Measurements from ENCODE around the gene SLC12A3.
"Not testable (repeated sequence)": the region's sequence is repeated elsewhere in the genome, so short reads cannot be mapped to it uniquely, and the experiment has no call there.

The SLC12A3 gene

DNA sequence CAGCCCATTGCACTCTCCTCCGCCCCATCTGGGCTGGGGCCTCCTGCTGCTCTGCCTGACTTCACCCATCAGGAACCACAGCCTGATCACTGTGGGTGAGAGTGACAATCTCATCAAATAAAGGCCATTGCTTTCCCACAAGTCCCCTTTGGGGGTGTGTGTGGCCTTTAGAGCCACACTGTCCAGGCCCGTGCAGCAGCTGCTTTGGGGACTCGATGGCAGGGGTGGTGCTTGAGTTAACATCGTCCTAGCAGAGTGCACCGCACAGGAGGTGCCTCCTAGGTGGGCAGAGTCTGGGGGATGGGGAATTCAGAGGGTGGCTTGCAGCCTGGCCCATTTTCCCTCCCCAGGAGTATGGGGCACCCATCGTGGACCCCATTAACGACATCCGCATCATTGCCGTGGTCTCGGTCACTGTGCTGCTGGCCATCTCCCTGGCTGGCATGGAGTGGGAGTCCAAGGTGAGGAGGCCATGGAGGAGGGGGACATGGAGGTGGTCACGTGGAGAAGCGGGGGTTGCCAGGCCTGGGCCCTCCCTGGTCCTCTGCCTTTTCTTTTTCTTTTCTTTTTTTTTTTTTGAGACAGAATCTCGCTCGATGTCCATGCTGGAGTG lies 5.4 kb downstream of the SLC12A3 start:
- no peak for DNase-seq

DNA sequence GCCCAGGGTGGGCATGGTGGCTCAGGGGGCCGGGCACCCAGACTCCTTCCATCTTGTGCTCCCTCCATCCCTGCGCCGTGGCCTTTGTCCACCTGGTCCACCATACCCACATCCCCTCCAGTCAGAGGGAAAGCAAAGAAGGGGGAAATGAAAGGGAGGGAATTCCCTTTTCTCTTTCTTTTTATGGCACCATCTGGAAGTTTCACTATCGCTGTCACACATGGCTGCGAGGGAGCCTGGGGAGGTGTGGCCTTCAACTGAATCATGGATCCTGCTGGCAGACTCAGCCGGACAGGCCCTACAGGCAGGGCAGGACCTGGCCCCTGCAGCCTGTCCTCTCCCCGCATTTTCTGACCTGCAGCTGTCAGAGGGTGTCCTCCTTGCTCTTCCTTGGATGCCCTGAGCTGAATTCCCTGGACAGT lies 6.2 kb downstream of the SLC12A3 start:
- DNase-seq, result no peak

DNA sequence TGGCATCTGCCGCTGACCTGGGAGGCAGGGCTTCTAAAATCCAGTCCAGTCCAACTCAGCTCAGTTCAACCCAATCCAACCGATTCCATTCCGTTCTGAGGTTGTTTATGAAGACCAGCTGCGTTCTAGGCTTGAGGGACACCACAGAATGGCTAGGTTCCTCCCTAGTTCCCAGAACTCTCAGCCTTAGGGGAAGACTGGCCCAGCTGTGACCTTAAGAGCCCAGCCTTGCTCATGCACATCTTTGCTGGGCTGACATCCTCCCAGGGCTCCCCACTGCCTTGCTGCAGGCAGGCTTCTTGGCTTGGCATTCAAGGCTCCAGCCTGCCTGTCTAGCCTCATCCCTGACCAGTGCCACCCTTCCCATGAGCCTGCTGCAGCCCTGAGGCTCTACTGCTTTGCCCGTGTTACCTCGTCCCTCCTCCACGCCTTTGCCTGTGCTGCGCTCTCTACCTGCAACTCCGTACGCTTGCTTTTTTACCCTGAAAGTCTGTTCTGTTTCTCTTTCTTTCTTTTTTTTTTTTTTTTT lies 7.9 kb downstream of the SLC12A3 start:
- DNase-seq, result no peak

GRCh38 chr16:56874800-56875199 lies 9.8 kb downstream of the SLC12A3 start:
- no peak for DNase-seq

DNA sequence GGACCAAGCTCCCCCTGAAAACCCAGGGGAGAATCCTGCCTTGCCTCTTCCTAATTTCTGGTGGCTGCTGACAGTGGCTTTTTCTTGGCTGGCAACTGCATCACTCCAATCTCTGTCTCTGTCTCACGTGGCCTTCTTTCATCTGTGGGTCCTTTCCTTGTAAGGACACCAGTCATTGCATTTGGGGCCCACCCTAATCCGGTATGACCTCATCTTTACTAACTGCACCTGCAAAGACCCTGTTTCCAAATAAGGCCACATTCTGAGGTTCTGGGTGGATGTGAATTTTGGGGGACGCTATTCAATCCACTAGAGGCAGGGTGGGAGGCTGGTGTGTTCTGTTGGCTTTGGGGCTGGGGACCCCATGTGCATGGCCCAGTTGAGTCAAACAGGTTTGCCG lies 11.0 kb downstream of the SLC12A3 start:
- DNase-seq, result no peak

DNA sequence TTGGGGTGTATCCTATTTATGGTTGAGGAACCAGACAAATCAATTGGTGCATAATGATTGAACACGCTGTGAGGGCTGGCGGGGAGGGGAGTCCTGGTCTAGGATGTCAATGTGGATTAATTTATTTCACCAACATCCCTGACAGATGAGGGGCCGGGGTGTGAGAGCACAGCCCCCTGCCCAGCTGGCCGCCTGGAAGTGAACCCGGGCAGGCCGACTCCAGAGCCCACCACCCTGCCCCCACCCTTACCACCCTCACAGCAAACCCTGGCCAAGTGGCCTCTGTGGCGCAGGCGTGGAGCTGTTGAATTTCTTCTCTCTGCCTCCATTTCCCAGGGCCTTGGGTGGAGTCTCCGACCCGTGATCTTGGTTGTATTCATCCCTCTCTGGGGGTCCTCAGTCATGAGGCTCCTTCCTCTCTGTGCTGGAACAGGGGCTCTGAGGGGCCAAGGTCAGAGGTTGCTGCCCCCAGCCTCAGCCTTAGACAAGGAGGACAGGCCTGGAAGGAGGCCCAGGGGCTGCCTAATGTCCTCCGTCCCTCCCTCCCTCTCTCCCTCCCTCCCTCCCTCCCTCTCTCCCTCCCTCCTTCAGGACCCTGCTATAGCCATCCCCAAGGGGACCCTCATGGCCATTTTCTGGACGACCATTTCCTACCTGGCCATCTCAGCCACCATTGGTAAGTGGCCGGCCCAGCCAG lies 12.6 kb downstream of the SLC12A3 start:
- DNase-seq, result no peak

DNA sequence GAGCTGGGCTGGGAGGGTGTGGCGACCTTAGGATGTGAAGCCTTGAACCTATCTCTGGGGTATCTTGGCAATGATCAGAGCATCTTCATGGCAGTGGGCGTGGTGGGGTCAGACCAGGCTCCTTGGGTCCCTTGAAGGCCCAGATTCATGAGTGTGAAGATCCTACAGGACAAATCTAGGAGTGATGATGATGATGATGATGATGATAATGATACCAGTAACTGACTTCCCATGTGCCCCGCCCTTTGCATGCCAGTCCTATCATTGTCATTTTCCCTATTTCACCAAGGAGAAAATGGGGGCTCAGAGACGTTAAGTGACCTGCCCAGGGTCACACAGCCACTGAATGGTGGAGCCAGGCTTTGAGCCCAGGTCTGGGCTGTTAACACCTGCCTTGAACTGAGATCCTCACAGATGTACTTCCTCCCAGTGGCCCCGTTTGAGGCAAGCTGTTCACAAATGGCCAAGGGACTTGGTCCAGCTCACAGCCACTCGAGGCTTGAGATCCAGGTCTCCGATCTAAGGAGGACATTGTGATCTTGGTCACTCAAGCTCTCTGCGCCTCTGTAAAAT lies 13.4 kb downstream of the SLC12A3 start:
- no peak for DNase-seq

GRCh38 chr16:56879276-56879675 lies 14.3 kb downstream of the SLC12A3 start:
- no peak for DNase-seq

GRCh38 chr16:56880176-56880575 lies 15.2 kb downstream of the SLC12A3 start:
- no peak for DNase-seq

DNA sequence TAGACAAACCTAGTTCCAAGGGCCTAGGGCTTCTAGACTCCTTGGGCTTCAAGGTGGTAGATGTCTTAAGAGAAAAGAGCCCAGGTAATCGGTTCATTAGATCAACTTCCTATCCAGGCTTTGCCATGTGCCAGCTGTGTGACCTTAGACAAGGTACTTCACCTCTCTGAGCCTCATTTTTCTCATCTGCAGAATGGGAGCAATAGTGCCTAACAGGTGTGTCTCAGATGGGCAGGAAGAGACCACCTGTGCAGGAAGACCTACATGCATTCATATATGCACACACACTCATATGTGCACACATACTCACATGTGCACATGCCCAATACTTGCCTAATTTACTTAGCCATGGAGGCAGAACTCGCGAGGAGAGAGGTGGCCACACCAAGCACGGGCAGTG lies 15.7 kb downstream of the SLC12A3 start:
- no peak for DNase-seq

- no peak for DNase-seq
These were observed 17.2 kb downstream of the SLC12A3 start for GRCh38 chr16:56882077-56882800.

DNA sequence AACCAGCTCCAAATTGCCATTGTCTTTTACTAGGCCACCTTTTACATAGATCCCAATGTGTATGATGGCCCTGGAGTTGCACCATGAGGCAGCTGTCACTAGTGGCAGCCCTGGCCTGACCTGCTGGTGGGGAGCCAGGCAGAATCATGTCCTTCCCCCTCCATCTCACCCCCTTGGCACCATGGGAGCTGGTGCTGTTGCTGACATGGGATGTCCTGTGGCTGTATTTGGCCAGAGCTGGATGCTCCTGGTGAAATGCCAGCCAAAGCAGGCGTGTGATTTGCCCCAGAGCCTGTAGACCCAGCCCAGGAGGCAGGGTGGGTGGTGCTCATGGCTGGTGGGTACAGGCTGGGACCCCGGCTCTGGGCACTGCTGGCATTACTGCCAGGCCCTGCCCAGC lies 18.6 kb downstream of the SLC12A3 start:
- no peak for DNase-seq

GRCh38 chr16:56884026-56884582 lies 19.1 kb downstream of the SLC12A3 start:
- DNase-seq, result no peak

- DNase-seq, result not testable (repeated sequence)
These were observed 19.9 kb downstream of the SLC12A3 start for GRCh38 chr16:56884929-56885328.

DNA sequence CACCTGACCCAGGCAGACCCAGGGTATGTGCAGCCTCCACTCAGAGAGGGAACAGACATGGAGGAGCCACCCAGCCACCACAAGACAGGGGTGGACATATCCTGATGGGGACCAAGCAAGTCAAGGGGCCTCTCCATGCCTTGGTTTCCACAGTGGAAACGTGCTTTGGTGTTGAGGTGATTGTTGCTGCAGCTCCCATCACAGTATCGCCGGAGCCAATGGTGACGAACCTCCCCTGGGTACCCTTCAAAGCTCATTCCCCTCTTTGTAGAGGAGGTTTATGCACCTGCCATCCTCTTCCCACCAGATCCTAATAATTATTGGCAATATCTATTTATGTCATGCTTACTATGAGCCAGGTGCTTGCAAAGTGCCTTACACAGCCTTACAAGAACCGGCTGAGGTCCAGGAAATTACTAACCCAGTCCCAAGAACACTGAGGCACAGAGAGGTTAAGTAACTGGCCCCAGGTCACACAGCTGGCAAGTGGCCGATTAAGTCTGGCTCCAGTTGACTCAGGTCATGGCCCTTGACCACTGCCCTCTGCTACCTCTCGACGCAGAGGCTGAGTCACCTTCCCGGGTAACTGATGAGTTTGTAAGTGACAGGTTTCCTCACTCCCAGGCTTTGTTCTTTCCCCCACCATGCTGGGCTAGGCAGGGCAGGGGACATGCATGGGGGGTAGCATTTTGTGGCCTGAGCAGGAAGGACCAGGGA lies 20.6 kb downstream of the SLC12A3 start:
- DNase-seq, result no peak

- DNase-seq, result no peak
These were observed 21.3 kb downstream of the SLC12A3 start for GRCh38 chr16:56886296-56886695.

DNA sequence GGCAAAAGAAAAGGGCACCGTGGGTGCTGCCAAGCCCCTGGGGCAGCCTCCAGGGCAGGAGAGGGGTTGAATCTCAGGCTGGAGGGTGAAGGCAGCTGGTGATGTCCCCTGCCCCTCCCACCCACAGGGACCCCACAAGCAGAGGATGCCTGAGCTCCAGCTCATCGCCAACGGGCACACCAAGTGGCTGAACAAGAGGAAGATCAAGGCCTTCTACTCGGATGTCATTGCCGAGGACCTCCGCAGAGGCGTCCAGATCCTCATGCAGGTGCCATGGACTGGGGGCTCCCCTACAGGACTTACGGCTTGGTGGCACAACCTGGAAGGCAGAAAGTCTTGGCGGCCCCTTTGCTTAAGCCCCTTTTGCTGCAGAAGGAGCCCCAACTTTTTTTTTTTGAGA lies 21.8 kb downstream of the SLC12A3 start:
- DNase-seq, result no peak

DNA sequence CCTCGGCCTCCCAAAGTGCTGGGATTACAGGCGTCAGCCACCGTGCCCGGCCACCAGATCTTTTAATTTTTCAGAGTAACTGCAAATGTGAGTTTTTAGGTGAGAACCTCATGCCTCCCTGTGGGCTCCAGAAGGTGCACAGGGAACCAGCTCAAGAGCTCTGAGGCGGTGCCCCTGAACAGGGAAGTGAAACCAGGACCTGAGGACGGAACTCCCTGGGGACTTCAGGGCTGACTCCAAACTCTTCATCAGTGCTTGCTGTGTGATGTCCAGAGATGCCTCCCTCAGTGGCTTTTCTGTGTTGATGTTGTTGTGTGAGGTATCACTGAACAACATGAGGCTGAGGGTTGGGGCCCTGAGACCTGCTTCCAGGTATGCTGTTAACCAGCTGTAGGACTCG lies 23.8 kb downstream of the SLC12A3 start:
- DNase-seq, result no peak

DNA sequence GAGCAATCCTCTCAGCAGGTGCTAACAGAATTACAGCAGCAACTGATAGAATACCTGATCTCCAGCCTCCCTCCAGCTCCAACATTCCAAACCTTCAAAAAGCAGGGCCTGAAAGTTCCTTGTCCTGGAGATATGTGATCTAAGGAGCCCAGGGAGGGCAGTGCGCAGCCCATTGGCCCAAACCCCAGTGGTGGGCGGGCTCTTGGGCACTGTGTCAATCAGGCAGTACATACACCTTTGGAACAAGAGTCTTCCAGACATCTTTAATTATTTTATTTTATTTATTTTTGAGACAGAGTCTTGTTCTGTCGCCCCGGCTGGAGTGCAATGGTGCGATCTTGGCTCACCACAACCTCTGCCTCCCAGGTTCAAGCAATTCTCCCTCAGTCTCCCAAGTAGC lies 24.2 kb downstream of the SLC12A3 start:
- no peak for DNase-seq

- no peak for DNase-seq
These were observed 26.7 kb downstream of the SLC12A3 start for GRCh38 chr16:56891685-56892084.

DNA sequence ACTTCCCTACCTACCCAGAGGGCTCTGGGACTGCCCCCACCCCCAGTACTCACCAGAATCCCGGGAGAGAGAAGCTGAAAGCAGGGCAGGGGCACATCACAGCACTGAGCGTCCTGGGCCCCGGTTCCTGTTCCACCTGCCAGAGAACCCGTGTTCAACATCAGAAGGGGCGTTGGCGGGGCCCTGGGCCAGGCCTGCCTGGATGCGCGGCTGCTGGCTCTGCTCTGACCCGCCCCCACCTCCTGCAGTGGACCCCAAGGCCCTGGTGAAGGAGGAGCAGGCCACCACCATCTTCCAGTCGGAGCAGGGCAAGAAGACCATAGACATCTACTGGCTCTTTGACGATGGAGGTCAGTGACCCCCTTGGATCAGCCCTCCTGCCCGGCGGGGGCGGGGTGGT lies 27.7 kb downstream of the SLC12A3 start:
- no peak for DNase-seq

DNA sequence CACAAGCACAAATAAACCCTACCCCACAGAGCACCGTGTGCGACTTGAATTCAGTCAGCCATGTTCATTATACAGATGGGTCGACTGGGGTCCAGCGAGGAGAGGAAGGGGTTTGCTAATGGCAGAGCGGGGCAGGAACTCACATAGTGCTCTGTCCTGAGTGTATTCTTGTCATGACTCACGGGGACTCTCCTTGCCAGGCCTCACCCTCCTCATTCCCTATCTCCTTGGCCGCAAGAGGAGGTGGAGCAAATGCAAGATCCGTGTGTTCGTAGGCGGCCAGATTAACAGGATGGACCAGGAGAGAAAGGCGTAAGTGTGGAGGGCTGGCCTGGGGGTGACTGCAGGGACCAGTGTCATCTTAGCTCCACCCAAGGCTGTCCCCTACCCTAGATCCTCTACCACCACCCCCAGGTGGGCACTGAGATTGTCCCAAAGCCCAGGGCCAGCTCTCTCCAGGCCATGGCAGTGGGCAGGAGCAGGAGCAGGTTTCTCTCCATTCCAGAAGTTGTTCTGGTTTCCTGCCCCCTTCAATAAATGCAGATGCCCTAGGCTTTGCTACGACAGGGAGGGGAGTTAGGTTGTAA lies 29.4 kb downstream of the SLC12A3 start:
- no peak for DNase-seq

All from activated CD4-positive, CD25-positive, alpha-beta regulatory T cell (primary cell).